Central memory CD4-positive, alpha-beta T cell (primary cell): ENCODE data around the gene MEIS1.
"Not testable (repeated sequence)": the region's sequence is repeated elsewhere in the genome, so short reads cannot be mapped to it uniquely, and the experiment has no call there.

Experiments used
- DNase-seq: peaks from one replicate; pipeline ENCODE4 v3.0.0; 2022

Gene MEIS1

GRCh38 chr2:66470199-66470598 lies 35.3 kb downstream of the MEIS1 start:
- DNase-seq, result no peak

GRCh38 chr2:66472225-66472843 lies 37.4 kb downstream of the MEIS1 start:
- DNase-seq, result no peak

GRCh38 chr2:66477135-66477842 lies 42.4 kb downstream of the MEIS1 start:
- DNase-seq, result no peak

- DNase-seq, result no peak
Measured at GRCh38 chr2:66478299-66478698, 43.4 kb downstream of the MEIS1 start.

- DNase-seq, result no peak
Measured at GRCh38 chr2:66478731-66479316, 43.9 kb downstream of the MEIS1 start.

GRCh38 chr2:66481100-66481549 lies 46.2 kb downstream of the MEIS1 start:
- no peak for DNase-seq

- DNase-seq, result not testable (repeated sequence)
Measured at GRCh38 chr2:66485252-66485651, 50.3 kb downstream of the MEIS1 start.

- DNase-seq, result no peak
Measured at GRCh38 chr2:66488946-66489345, 54.0 kb downstream of the MEIS1 start.

- DNase-seq, result no peak
Measured at GRCh38 chr2:66489436-66489835, 54.5 kb downstream of the MEIS1 start.

- no peak for DNase-seq
Measured at GRCh38 chr2:66490588-66491001, 55.7 kb downstream of the MEIS1 start.

GRCh38 chr2:66494708-66495107 lies 59.8 kb downstream of the MEIS1 start:
- DNase-seq, result no peak

GRCh38 chr2:66495788-66496640 lies 61.1 kb downstream of the MEIS1 start:
- no peak for DNase-seq

- DNase-seq, result no peak
Measured at GRCh38 chr2:66496670-66497420, 61.9 kb downstream of the MEIS1 start.

GRCh38 chr2:66497431-66498288 lies 62.7 kb downstream of the MEIS1 start:
- no peak for DNase-seq

GRCh38 chr2:66498289-66498975 lies 63.5 kb downstream of the MEIS1 start:
- DNase-seq, result no peak

- DNase-seq, result no peak
Measured at GRCh38 chr2:66501267-66501666, 66.3 kb downstream of the MEIS1 start.

GRCh38 chr2:66506265-66506664 lies 71.3 kb downstream of the MEIS1 start:
- no peak for DNase-seq

- no peak for DNase-seq
Measured at GRCh38 chr2:66507673-66508201, 72.8 kb downstream of the MEIS1 start.

GRCh38 chr2:66508484-66509071 lies 73.7 kb downstream of the MEIS1 start:
- DNase-seq, result no peak

- no peak for DNase-seq
Measured at GRCh38 chr2:66509326-66509811, 74.4 kb downstream of the MEIS1 start.
